HepG2 (cell line): ENCODE data around the gene SFMBT1. TPM values are rescaled to one million over a fixed set of nuclear protein-coding genes. Genes with fewer than 3 reads are reported as not detected.

Source experiments
- ATAC-seq: fragments of 200-7000 bp; cut with Tn5 transposase; 3 replicates; pipeline ENCODE4 v1.9.1; 2020; ENCODE audit warnings: mild to moderate bottlenecking, moderate library complexity
- BruUV-seq: library from RNA; stranded (reverse); fragments of 400-500 nt; replicated peaks from 2 replicates; lab custom pipeline; 2021; lab: Mats Ljungman, UMichigan
- CTCF ChIA-PET: fragments of 300-600 bp; formaldehyde crosslinking; extraction: SDS; loops from one replicate; lab custom pipeline; 2021; ENCODE audit warnings: low total read pairs, inconsistent platforms, low intra/inter-chr PET ratio; lab: Yijun Ruan, JAX
- POLR2A ChIA-PET: fragments of 350-600 bp; sonication (Branson Sonifier 250); formaldehyde crosslinking; loops from one replicate; lab custom pipeline; 2020; ENCODE audit warnings: antibody characterized with exemption, inconsistent platforms; lab: Yijun Ruan, JAX
- DNase-seq: peaks from one replicate; pipeline ENCODE4 v3.0.0-alpha.2; 2015; ENCODE audit warnings: low spot score
- FAIRE-seq: peaks from 3 replicates; lab custom pipeline; 2011; peaks lifted over from hg19 to GRCh38; lab: Jason Lieb, UNC
- H2AFZ ChIP-seq: one replicate; pipeline ENCODE4 v1.6.1; 2011; ENCODE audit warnings: low read length, inconsistent platforms
- H3K27ac ChIP-seq: fragments of 300-600 bp; 3 replicates; pipeline ENCODE4 v1.8.0; 2011; ENCODE audit warnings: mixed run types, mild to moderate bottlenecking, mixed read lengths, low read length, inconsistent platforms; ENCODE audit not compliant: insufficient read depth; ENCODE audit errors: extremely low read length
- H3K27me3 ChIP-seq, 2 experiments: fragments of 200-600 bp in 1 of 2; 2 replicates in 1 of 2; 3 replicates in 1 of 2; pipeline versions ENCODE4 v1.6.0 to v1.8.0; 2011; ENCODE audit warnings: low read length in 2 of 2, mild to moderate bottlenecking in 2 of 2, moderate library complexity in 2 of 2, inconsistent platforms in 1 of 2; ENCODE audit not compliant: insufficient read depth in 2 of 2, control insufficient read depth in 1 of 2
- H3K36me3 ChIP-seq, 2 experiments: fragments of 200-600 bp in 1 of 2; replicated peaks in 1 of 2; 2 replicates in 1 of 2; 3 replicates in 1 of 2; pipeline versions ENCODE4 v1.5.1 to v1.8.0; 2011; ENCODE audit warnings: low read length in 2 of 2, inconsistent platforms in 1 of 2; ENCODE audit not compliant: insufficient read depth in 2 of 2, control insufficient read depth in 1 of 2
- H3K4me1 ChIP-seq: 2 replicates; pipeline ENCODE4 v1.5.1; 2012; ENCODE audit warnings: low read length, inconsistent platforms; ENCODE audit not compliant: insufficient read depth
- H3K4me2 ChIP-seq: 2 replicates; pipeline ENCODE4 v1.6.0; 2011; ENCODE audit warnings: low read depth, low read length, inconsistent platforms
- H3K4me3 ChIP-seq, 3 experiments: fragments of 200-600 bp in 1 of 3; sonication (generic), shearing (Covaris generic) in 1 of 3; replicated peaks in 1 of 3; 2 replicates each; pipeline ENCODE4 v1.5.1; 2011 to 2016; ENCODE audit warnings: low read length in 3 of 3, inconsistent platforms in 2 of 3, low read depth in 2 of 3, mild to moderate bottlenecking in 2 of 3, control low read depth in 1 of 3, mixed read lengths in 1 of 3; ENCODE audit not compliant: insufficient read depth in 1 of 3
- H3K79me2 ChIP-seq: one replicate; pipeline ENCODE4 v1.6.1; 2011; ENCODE audit warnings: low read length, inconsistent platforms; ENCODE audit not compliant: insufficient read depth
- H3K9ac ChIP-seq: 2 replicates; pipeline ENCODE4 v1.6.0; 2011; ENCODE audit warnings: mild to moderate bottlenecking, low read depth, low read length, inconsistent platforms; ENCODE audit not compliant: insufficient read depth
- H3K9me3 ChIP-seq: 2 replicates; pipeline ENCODE4 v1.5.1; 2012; ENCODE audit warnings: mild to moderate bottlenecking, low read length
- H4K20me1 ChIP-seq: 2 replicates; pipeline ENCODE4 v1.6.0; 2011; ENCODE audit warnings: inconsistent platforms, mild to moderate bottlenecking, low read length, moderate library complexity; ENCODE audit not compliant: insufficient read depth
- ELK4 ChIP-seq: sonication (generic); formaldehyde crosslinking; IDR thresholded peaks from 2 replicates; pipeline ENCODE4 v1.9.0; 2021; ENCODE audit warnings: missing genetic modification reagents, borderline replicate concordance
- FOXC1 ChIP-seq: sonication (generic); formaldehyde crosslinking; IDR thresholded peaks from 2 replicates; pipeline ENCODE4 v1.8.0; 2022; ENCODE audit warnings: mild to moderate bottlenecking, missing genetic modification reagents, borderline replicate concordance
- GABPB1 ChIP-seq: IDR thresholded peaks from 2 replicates; pipeline ENCODE4 v1.6.1; 2016; ENCODE audit warnings: mild to moderate bottlenecking, missing genetic modification reagents, moderate library complexity, missing compliant biosample characterization
- GPN1 ChIP-seq: sonication (generic); formaldehyde crosslinking; IDR thresholded peaks from 2 replicates; pipeline ENCODE4 v1.5.1; 2020; ENCODE audit warnings: missing genetic modification reagents, borderline replicate concordance
- HOXA9 ChIP-seq: sonication (generic); formaldehyde crosslinking; IDR thresholded peaks from 2 replicates; pipeline ENCODE4 v1.8.1; 2022; ENCODE audit warnings: missing genetic modification reagents, mild to moderate bottlenecking, moderate library complexity, borderline replicate concordance
- KDM2A ChIP-seq: sonication (generic); formaldehyde crosslinking; IDR thresholded peaks from 2 replicates; pipeline ENCODE4 v1.4.0; 2020; ENCODE audit warnings: low read depth, missing genetic modification reagents, borderline replicate concordance
- MTF1 ChIP-seq: sonication (generic); formaldehyde crosslinking; IDR thresholded peaks from 2 replicates; pipeline ENCODE4 v1.5.0; 2020; ENCODE audit warnings: missing genetic modification reagents
- RXRA ChIP-seq: sonication (generic); formaldehyde crosslinking; IDR thresholded peaks from 2 replicates; pipeline ENCODE4 v1.5.1; 2020; ENCODE audit warnings: missing genetic modification reagents
- SP2 ChIP-seq: sonication (generic); formaldehyde crosslinking; IDR thresholded peaks from 2 replicates; pipeline ENCODE4 v1.5.1; 2020; ENCODE audit warnings: mild to moderate bottlenecking, missing genetic modification reagents
- ZMYM3 ChIP-seq: sonication (generic); formaldehyde crosslinking; IDR thresholded peaks from 2 replicates; pipeline ENCODE4 v1.5.1; 2020; ENCODE audit warnings: mild to moderate bottlenecking, missing genetic modification reagents
- ZNF124 ChIP-seq: sonication (generic); formaldehyde crosslinking; IDR thresholded peaks from 2 replicates; pipeline ENCODE4 v1.4.0; 2020; ENCODE audit warnings: missing genetic modification reagents
- ZNF687 ChIP-seq: sonication (generic); formaldehyde crosslinking; IDR thresholded peaks from 2 replicates; pipeline ENCODE4 v1.5.1; 2020; ENCODE audit warnings: mild to moderate bottlenecking, missing genetic modification reagents, moderate library complexity
- WGBS: methylation state at CpG from one replicate; pipeline ENCODE4 v1.1.6; 2017; ENCODE audit warnings: low lambda C conversion rate; 5-methylcytosine and 5-hydroxymethylcytosine counted together
- in situ Hi-C: cut with HindIII; loops from 2 replicates; pipeline ENCODE4 v1.10.0; 2017; ENCODE audit warnings: low pct_unique_long_range_greater_than_20kb; ENCODE audit not compliant: extremely low pct_ligation_motif_present
- intact Hi-C: fragments of 100-400 bp; cut with micrococcal nuclease; formaldehyde crosslinking; loops from one replicate; pipeline ENCODE4 v1.10.0; 2022; ENCODE audit not compliant: unreplicated experiment
- polyA plus RNA-seq, 8 experiments: library from polyadenylated mRNA; depleted of rRNA in 3 of 8; stranded (reverse) in 7 of 8; unstranded in 1 of 8; fragments of >200 nt; fragmentation: Illumina TruSeq in 4 of 8; extraction: Trizol in 4 of 8; gene quantifications; 2 replicates each; pipeline versions ENCODE4 v1.2.1 to v1.2.3, GENCODE V29; 2011 to 2016; ENCODE audit warnings: low read depth in 4 of 8, missing spikeins in 1 of 8, mixed read lengths in 1 of 8; ENCODE audit not compliant: insufficient read depth in 1 of 8
- total RNA-seq, 5 experiments: library from RNA; depleted of rRNA; stranded (reverse); fragments of >200 nt; fragmentation: Illumina TruSeq; extraction: Trizol; gene quantifications; 2 replicates each; pipeline ENCODE4 v1.2.3, GENCODE V29; 2016; ENCODE audit warnings: low read depth in 1 of 5
- TF ChIP-seq, protein P1 (sequence below): sonication (generic); formaldehyde crosslinking; IDR thresholded peaks from 2 replicates; pipeline ENCODE4 v1.4.0; 2020; ENCODE audit warnings: missing genetic modification reagents

Gene SFMBT1
- total and polyA plus RNA-seq, 2 of the 13 experiments (the other 11 are each of a cell fraction or from before 2014, with no cell fraction given): 3.8 to 12.8 TPM

DNA sequence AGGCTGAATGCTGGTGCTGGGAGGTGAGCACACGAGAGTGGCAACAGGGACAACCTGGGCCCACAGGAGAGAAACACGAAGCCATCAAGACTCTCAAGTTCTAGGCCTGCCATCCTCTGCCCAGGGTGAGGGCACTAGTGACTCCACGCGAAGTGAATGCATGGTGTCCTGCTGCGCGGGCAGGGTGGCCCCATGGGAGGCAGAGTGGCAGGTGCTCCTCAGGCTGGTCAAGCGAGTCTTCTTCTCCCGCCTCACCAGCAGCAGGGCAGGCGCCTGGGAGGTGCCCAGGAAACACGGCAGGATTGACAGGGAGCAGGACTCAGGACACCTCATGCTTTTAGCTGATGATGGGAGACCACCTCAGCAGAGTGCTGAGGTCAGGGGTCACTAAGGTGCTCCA is 175.4 kb downstream of the SFMBT1 start:
- H2AFZ ChIP-seq: no peak overlapping the region
- H3K4me1 ChIP-seq: peaks cover 33% of the 10 kb centered on the region
- CTCF ChIA-PET: no interaction called here
- no peak for ATAC-seq
- no peaks in the 10 kb centered on the region for H4K20me1 ChIP-seq
- POLR2A ChIA-PET: no interaction called here
- no peaks in the 10 kb centered on the region for H3K9me3 ChIP-seq
- no peaks in the 10 kb centered on the region for H3K36me3 ChIP-seq
- no peak overlapping the region for H3K27ac ChIP-seq
- H3K27me3 ChIP-seq: no peaks in the 10 kb centered on the region
- intact Hi-C loops: no loop called here
- no peak overlapping the region for H3K9ac ChIP-seq
- in situ Hi-C loops: no loop called here
- no peak overlapping the region for H3K4me2 ChIP-seq
- FAIRE-seq: no peak
- no peaks in the 10 kb centered on the region for H3K79me2 ChIP-seq
- 93% methylated on average over 8 of the region's 10 CpGs for WGBS
- no peak overlapping the region for H3K4me3 ChIP-seq
- BruUV-seq: no TSS peak
- no peak for DNase-seq
- no peak for TF ChIP-seq SP2 (CRISPR knock-in tag)
- no peak for TF ChIP-seq ZMYM3 (CRISPR knock-in tag)
- no peak for TF ChIP-seq KDM2A (CRISPR knock-in tag)
- 0 out of 2 replicates have a peak, but pooled peaks have one; percentile 10 for TF ChIP-seq GABPB1
- no peak for TF ChIP-seq ELK4
- no peak for TF ChIP-seq RXRA (CRISPR knock-in tag)
- TF ChIP-seq, protein P1, sequence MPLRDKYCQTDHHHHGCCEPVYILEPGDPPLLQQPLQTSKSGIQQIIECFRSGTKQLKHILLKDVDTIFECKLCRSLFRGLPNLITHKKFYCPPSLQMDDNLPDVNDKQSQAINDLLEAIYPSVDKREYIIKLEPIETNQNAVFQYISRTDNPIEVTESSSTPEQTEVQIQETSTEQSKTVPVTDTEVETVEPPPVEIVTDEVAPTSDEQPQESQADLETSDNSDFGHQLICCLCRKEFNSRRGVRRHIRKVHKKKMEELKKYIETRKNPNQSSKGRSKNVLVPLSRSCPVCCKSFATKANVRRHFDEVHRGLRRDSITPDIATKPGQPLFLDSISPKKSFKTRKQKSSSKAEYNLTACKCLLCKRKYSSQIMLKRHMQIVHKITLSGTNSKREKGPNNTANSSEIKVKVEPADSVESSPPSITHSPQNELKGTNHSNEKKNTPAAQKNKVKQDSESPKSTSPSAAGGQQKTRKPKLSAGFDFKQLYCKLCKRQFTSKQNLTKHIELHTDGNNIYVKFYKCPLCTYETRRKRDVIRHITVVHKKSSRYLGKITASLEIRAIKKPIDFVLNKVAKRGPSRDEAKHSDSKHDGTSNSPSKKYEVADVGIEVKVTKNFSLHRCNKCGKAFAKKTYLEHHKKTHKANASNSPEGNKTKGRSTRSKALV (CRISPR knock-in tag): no peak
- TF ChIP-seq ZNF124 (CRISPR knock-in tag): no peak
- no peak for TF ChIP-seq GPN1 (CRISPR knock-in tag)
- TF ChIP-seq ZNF687 (CRISPR knock-in tag): peak; percentile 13; the same call in 1 of the 2 replicates
- TF ChIP-seq HOXA9: no peak
- no peak for TF ChIP-seq MTF1 (CRISPR knock-in tag)
- TF ChIP-seq FOXC1: 0 out of 2 replicates have a peak, but pooled peaks have one; percentile 18
